ENCODE data around the gene PLAAT5. TPM values are rescaled to one million over a fixed set of nuclear protein-coding genes. Genes with fewer than 3 reads are reported as not detected.

The PLAAT5 gene
- total and polyA plus RNA-seq, 2 donors from 2014 or later: 0.72 to 7.6 TPM

DNA sequence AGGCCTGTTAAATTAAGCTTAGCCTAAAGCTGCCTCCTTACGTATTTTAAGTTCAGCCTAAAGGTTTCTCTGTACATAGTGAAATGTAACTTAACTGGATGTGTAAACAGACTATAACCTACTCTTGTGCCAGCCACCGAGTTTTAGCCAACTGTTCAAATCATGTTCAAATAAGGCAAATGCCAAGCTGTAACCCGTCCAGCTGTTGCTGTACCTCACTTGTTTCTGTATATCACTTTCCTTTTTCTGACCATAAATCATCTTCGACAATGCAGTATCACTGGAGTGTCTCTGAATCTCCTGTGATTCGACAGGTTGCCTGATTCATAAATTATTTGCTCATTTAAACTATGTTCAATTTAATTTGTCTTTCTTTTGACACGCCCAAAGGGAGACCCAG, 4.0 kb upstream of the PLAAT5 start:
- TF ChIP-seq, protein P1, sequence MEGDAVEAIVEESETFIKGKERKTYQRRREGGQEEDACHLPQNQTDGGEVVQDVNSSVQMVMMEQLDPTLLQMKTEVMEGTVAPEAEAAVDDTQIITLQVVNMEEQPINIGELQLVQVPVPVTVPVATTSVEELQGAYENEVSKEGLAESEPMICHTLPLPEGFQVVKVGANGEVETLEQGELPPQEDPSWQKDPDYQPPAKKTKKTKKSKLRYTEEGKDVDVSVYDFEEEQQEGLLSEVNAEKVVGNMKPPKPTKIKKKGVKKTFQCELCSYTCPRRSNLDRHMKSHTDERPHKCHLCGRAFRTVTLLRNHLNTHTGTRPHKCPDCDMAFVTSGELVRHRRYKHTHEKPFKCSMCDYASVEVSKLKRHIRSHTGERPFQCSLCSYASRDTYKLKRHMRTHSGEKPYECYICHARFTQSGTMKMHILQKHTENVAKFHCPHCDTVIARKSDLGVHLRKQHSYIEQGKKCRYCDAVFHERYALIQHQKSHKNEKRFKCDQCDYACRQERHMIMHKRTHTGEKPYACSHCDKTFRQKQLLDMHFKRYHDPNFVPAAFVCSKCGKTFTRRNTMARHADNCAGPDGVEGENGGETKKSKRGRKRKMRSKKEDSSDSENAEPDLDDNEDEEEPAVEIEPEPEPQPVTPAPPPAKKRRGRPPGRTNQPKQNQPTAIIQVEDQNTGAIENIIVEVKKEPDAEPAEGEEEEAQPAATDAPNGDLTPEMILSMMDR (IDR thresholded peaks at IDR 0.05; ENCODE audit: borderline replicate concordance, extremely low read depth, insufficient read depth): no peak
- H3K4me1 ChIP-seq (ENCODE audit: control insufficient read depth in 2 of 3, insufficient read depth in 2 of 3, low read depth in 1 of 3, low read length in 3 of 3): peaks cover 0 to 4% (median 0%) of the 10 kb centered on the region in 3 donors
- no peaks in the 10 kb centered on the region for H3K36me3 ChIP-seq (ENCODE audit: control insufficient read depth in 2 of 3, insufficient read depth in 3 of 3, low read length in 3 of 3)
- no peak overlapping the region for H3K9ac ChIP-seq (ENCODE audit: low read length in 3 of 3)
- H3K9me3 ChIP-seq (ENCODE audit: control insufficient read depth in 2 of 3, insufficient read depth in 1 of 3, low read length in 3 of 3): no peaks in the 10 kb centered on the region
- no peak overlapping the region for H3K27ac ChIP-seq (ENCODE audit: low read depth in 2 of 2, low read length in 2 of 2)
- FAIRE-seq (no peak), DNase-seq (no peak)
- no peak overlapping the region for H3K4me3 ChIP-seq (ENCODE audit: low read length in 3 of 3)
- H3K27me3 ChIP-seq (ENCODE audit: control insufficient read depth, insufficient read depth, low read length): no peaks in the 10 kb centered on the region
- intact Hi-C loops (cut with DNase I): no loop called here

DNA sequence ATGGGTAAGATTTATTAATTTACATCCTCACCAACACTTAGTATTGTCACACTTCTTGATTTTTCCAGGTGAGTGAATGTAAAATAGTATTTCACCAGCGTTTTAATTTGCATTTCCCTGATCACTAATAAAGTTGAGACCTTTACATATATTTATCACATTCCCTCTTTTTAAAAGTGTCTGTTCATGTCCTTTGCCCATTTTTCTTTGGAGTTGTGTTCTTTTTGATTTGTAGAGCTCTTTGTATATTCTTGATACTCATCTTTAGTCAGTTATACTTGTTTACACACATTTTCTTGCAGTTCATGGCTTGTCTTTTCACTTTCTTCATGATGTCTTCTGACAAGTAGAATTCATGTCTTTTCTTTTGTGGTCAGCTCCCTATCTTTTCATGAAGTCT, 2.2 kb upstream of the PLAAT5 start:
- Histone ChIP-seq H3K27me3 (ENCODE audit: control insufficient read depth, insufficient read depth, low read length) (no peaks in the 10 kb centered on the region), H3K27ac (ENCODE audit: low read depth in 2 of 2, low read length in 2 of 2) (no peak overlapping the region), H3K9me3 (ENCODE audit: control insufficient read depth in 2 of 3, insufficient read depth in 1 of 3, low read length in 3 of 3) (no peaks in the 10 kb centered on the region), H3K4me1 (ENCODE audit: control insufficient read depth in 2 of 3, insufficient read depth in 2 of 3, low read depth in 1 of 3, low read length in 3 of 3) (peaks cover 0 to 4% (median 0%) of the 10 kb centered on the region in 3 donors), H3K9ac (ENCODE audit: low read length in 3 of 3) (no peak overlapping the region), H3K36me3 (ENCODE audit: control insufficient read depth in 2 of 3, insufficient read depth in 3 of 3, low read length in 3 of 3) (no peaks in the 10 kb centered on the region), H3K4me3 (ENCODE audit: low read length in 3 of 3) (no peak overlapping the region)
- no peak for FAIRE-seq
- TF ChIP-seq, protein P1 (IDR thresholded peaks at IDR 0.05; ENCODE audit: borderline replicate concordance, extremely low read depth, insufficient read depth): no peak
- intact Hi-C loops (cut with DNase I): no loop called here
- DNase-seq: no peak

DNA sequence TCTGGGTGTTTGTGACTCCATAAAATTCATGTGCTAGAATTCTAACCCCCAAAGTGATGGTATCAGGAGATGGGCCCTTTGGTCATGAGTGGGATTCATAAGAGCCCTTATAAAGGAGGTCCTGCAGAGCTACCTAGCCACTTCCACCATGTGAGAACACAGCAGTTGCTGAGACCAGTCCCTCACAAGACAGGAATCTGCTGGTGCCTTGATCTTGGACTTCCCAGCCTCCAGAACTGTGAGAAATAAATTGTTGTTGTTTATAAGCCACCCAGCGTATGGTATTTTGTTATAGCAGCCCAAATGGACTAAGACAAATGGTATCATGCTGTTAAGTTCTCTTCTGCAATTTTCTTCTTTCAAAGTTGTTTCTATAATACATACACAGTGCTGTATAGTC, 1.5 kb upstream of the PLAAT5 start:
- H3K27ac ChIP-seq (ENCODE audit: low read depth in 2 of 2, low read length in 2 of 2): no peak overlapping the region
- H3K36me3 ChIP-seq (ENCODE audit: control insufficient read depth in 2 of 3, insufficient read depth in 3 of 3, low read length in 3 of 3): no peaks in the 10 kb centered on the region
- no peak overlapping the region for H3K9ac ChIP-seq (ENCODE audit: low read length in 3 of 3)
- no peak overlapping the region for H3K4me3 ChIP-seq (ENCODE audit: low read length in 3 of 3)
- FAIRE-seq (no peak), DNase-seq (no peak)
- TF ChIP-seq, protein P1 (IDR thresholded peaks at IDR 0.05; ENCODE audit: borderline replicate concordance, extremely low read depth, insufficient read depth): no peak
- H3K4me1 ChIP-seq (ENCODE audit: control insufficient read depth in 2 of 3, insufficient read depth in 2 of 3, low read depth in 1 of 3, low read length in 3 of 3): peaks cover 0 to 4% (median 0%) of the 10 kb centered on the region in 3 donors
- H3K9me3 ChIP-seq (ENCODE audit: control insufficient read depth in 2 of 3, insufficient read depth in 1 of 3, low read length in 3 of 3): no peaks in the 10 kb centered on the region
- intact Hi-C loops (cut with DNase I): no loop called here
- H3K27me3 ChIP-seq (ENCODE audit: control insufficient read depth, insufficient read depth, low read length): no peaks in the 10 kb centered on the region

Data from kidney (tissue), 14 donors.